ENCODE results near the gene ARHGAP21.

The ARHGAP21 gene

GRCh38 chr10:24723788-24724380 lies at the start of gene ARHGAP21:
ARHGAP21 (minus strand) TSS chr10:24723887; CDS start chr10:24721899, 1,988 bp downstream.
- no peak; the same call in 1 of the 2 replicates for TF ChIP-seq CTCF (IDR thresholded peaks at IDR 0.05)

GRCh38 chr10:24771943-24772694 lies 48.4 kb upstream of the ARHGAP21 start:
- no peak for TF ChIP-seq CTCF (IDR thresholded peaks at IDR 0.05)

- no peak for TF ChIP-seq CTCF (IDR thresholded peaks at IDR 0.05)
Measured at GRCh38 chr10:24762966-24763623, 39.4 kb upstream of the ARHGAP21 start.

GRCh38 chr10:24762161-24762924 lies 38.7 kb upstream of the ARHGAP21 start:
- no peak for TF ChIP-seq CTCF (IDR thresholded peaks at IDR 0.05)

- no peak for TF ChIP-seq CTCF (IDR thresholded peaks at IDR 0.05)
Measured at GRCh38 chr10:24759672-24760071, 36.0 kb upstream of the ARHGAP21 start.

- TF ChIP-seq CTCF (IDR thresholded peaks at IDR 0.05): no peak
Measured at GRCh38 chr10:24756283-24756682, 32.6 kb upstream of the ARHGAP21 start.

- no peak for TF ChIP-seq CTCF (IDR thresholded peaks at IDR 0.05)
Measured at GRCh38 chr10:24751716-24752115, 28.0 kb upstream of the ARHGAP21 start.
